G401 (cell line): ENCODE measurements around the gene MMP1. TPM values are rescaled to one million over a fixed set of nuclear protein-coding genes. Genes with fewer than 3 reads are reported as not detected.
A peak's percentile ranks its signal among the peaks of the same experiment; 100 is the strongest.

Source experiments
- DNase-seq: peaks from one replicate; pipeline ENCODE4 v3.0.0-alpha.2; 2015; ENCODE audit warnings: low spot score
- in situ Hi-C: cut with HindIII; loops from 2 replicates; pipeline ENCODE4 v1.10.0; 2016; ENCODE audit warnings: low sequenced_read_pairs, mixed read lengths
- total RNA-seq: library from RNA; depleted of rRNA; stranded (reverse); fragments of >200 nt; shearing (Covaris generic); gene quantifications from 2 replicates; pipeline ENCODE4 v1.2.3, GENCODE V29; 2014

Gene MMP1
- total RNA-seq, 1 experiment from 2014 or later: 21.5 TPM

GRCh38 chr11:102810950-102811660, 13.1 kb upstream of the MMP1 start:
- in situ Hi-C loops: no loop called here
- no peak for DNase-seq

GRCh38 chr11:102809971-102810370, 12.0 kb upstream of the MMP1 start:
- in situ Hi-C loops: no loop called here
- DNase-seq: no peak

GRCh38 chr11:102807921-102808320, 10.0 kb upstream of the MMP1 start:
- no peak for DNase-seq
- in situ Hi-C loops: no loop called here

- no peak for DNase-seq
- in situ Hi-C loops: no loop called here
Measured at GRCh38 chr11:102806296-102806695, 8.3 kb upstream of the MMP1 start.

GRCh38 chr11:102802341-102802740, 4.4 kb upstream of the MMP1 start:
- in situ Hi-C loops: no loop called here
- DNase-seq: no peak

- in situ Hi-C loops: no loop called here
- DNase-seq: no peak
Measured at GRCh38 chr11:102800767-102801166, 2.8 kb upstream of the MMP1 start.

- in situ Hi-C loops: no loop called here
Measured at GRCh38 chr11:102799681-102800340, 1.9 kb upstream of the MMP1 start.

GRCh38 chr11:102794382-102794781, 3.6 kb downstream of the MMP1 start:
- DNase-seq: peak; percentile 5
- in situ Hi-C loops: no loop called here

More at GRCh38 chr11:102799681-102800340, 1.9 kb upstream of the MMP1 start:
- no peak for DNase-seq

GRCh38 chr11:102793677-102794290, 4.2 kb downstream of the MMP1 start:
- no peak for DNase-seq
- in situ Hi-C loops: no loop called here

- in situ Hi-C loops: no loop called here
- DNase-seq: no peak
Measured at GRCh38 chr11:102792604-102793003, 5.4 kb downstream of the MMP1 start.

GRCh38 chr11:102791271-102792036, 6.5 kb downstream of the MMP1 start:
- no peak for DNase-seq

GRCh38 chr11:102788334-102788995, 9.5 kb downstream of the MMP1 start:
- no peak for DNase-seq

More at GRCh38 chr11:102791271-102792036, 6.5 kb downstream of the MMP1 start:
- in situ Hi-C loops: no loop called here

GRCh38 chr11:102784380-102784779, 13.6 kb downstream of the MMP1 start:
- DNase-seq: no peak
- in situ Hi-C loops: loop anchor here (5.0 kb wide), 1 partner anchor 72 kb away; no protein-coding TSS in a partner anchor

More at GRCh38 chr11:102788334-102788995, 9.5 kb downstream of the MMP1 start:
- in situ Hi-C loops: no loop called here

GRCh38 chr11:102783720-102784119, 14.2 kb downstream of the MMP1 start:
- in situ Hi-C loops: loop anchor here (5.0 kb wide), 1 partner anchor 71 kb away; no protein-coding TSS in a partner anchor

GRCh38 chr11:102783016-102783415, 14.9 kb downstream of the MMP1 start:
- DNase-seq: no peak
- in situ Hi-C loops: loop anchor here (5.0 kb wide), 1 partner anchor 71 kb away; no protein-coding TSS in a partner anchor

More at GRCh38 chr11:102783720-102784119, 14.2 kb downstream of the MMP1 start:
- DNase-seq: no peak

GRCh38 chr11:102781676-102782075, 16.3 kb downstream of the MMP1 start:
- in situ Hi-C loops: loop anchor here (5.0 kb wide), 1 partner anchor 69 kb away; no protein-coding TSS in a partner anchor
- DNase-seq: no peak

GRCh38 chr11:102780491-102780918, 17.5 kb downstream of the MMP1 start, which contains the start of gene MMP10:
TSS of gene MMP10 (minus strand) at chr11:102780628. CDS start at chr11:102780591, 37 bp downstream.
- in situ Hi-C loops: loop anchor here (5.0 kb wide), 1 partner anchor 68 kb away; no protein-coding TSS in a partner anchor
- DNase-seq: no peak

GRCh38 chr11:102776454-102776853, 21.5 kb downstream of the MMP1 start:
- DNase-seq: no peak
- in situ Hi-C loops: no loop called here
